ENCODE measurements around the gene GALP.

The GALP gene

GRCh38 chr19:56222901-56223300 lies 47.1 kb downstream of the GALP start:
- no peaks in the 10 kb centered on the region for H3K27me3 ChIP-seq (ENCODE audit: control insufficient read depth, insufficient read depth, low read length)
- H3K27ac ChIP-seq: no peak overlapping the region
- no peaks in the 10 kb centered on the region for H3K36me3 ChIP-seq (ENCODE audit: control insufficient read depth, insufficient read depth, low read length)
- no peaks in the 10 kb centered on the region for H3K4me1 ChIP-seq
- no peaks in the 10 kb centered on the region for H3K79me2 ChIP-seq
- no peak overlapping the region for H3K4me2 ChIP-seq (ENCODE audit: low read length)
- no peak overlapping the region for H3K4me3 ChIP-seq (ENCODE audit: low read depth, low read length)
- TF ChIP-seq, protein P1, sequence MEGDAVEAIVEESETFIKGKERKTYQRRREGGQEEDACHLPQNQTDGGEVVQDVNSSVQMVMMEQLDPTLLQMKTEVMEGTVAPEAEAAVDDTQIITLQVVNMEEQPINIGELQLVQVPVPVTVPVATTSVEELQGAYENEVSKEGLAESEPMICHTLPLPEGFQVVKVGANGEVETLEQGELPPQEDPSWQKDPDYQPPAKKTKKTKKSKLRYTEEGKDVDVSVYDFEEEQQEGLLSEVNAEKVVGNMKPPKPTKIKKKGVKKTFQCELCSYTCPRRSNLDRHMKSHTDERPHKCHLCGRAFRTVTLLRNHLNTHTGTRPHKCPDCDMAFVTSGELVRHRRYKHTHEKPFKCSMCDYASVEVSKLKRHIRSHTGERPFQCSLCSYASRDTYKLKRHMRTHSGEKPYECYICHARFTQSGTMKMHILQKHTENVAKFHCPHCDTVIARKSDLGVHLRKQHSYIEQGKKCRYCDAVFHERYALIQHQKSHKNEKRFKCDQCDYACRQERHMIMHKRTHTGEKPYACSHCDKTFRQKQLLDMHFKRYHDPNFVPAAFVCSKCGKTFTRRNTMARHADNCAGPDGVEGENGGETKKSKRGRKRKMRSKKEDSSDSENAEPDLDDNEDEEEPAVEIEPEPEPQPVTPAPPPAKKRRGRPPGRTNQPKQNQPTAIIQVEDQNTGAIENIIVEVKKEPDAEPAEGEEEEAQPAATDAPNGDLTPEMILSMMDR (IDR thresholded peaks at IDR 0.05): no peak
- H3K9me3 ChIP-seq (ENCODE audit: control insufficient read depth, low read length): no peaks in the 10 kb centered on the region
- no peak overlapping the region for H2AFZ ChIP-seq
- H3K9ac ChIP-seq: no peak overlapping the region

DNA sequence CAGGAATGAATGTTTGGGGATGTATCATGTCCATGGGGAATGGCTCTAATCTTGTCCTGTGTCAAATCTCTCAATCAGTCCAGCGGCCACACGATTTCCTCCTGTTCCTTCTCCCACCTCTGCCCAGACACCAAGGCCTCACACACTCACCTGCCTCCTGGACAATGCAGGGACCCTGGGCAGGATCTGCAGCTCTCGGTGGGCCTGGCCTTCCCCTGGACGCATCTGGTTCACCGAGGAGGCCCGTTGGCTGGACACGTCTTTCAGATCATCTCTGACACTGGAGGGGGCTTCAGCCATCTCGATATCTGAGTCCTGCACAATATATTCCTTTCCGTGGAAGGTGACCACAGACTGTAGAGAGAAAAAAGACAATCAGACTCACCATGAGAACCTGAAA lies 47.7 kb downstream of the GALP start:
- Histone ChIP-seq H3K79me2 (no peaks in the 10 kb centered on the region), H2AFZ (no peak overlapping the region), H3K27me3 (ENCODE audit: control insufficient read depth, insufficient read depth, low read length) (no peaks in the 10 kb centered on the region), H3K4me1 (no peaks in the 10 kb centered on the region), H3K36me3 (ENCODE audit: control insufficient read depth, insufficient read depth, low read length) (no peaks in the 10 kb centered on the region), H3K9ac (no peak overlapping the region), H3K9me3 (ENCODE audit: control insufficient read depth, low read length) (no peaks in the 10 kb centered on the region), H3K27ac (no peak overlapping the region), H3K4me2 (ENCODE audit: low read length) (no peak overlapping the region), H3K4me3 (ENCODE audit: low read depth, low read length) (no peak overlapping the region)
- TF ChIP-seq, protein P1 (IDR thresholded peaks at IDR 0.05): no peak

All from parathyroid adenoma (tissue), 2 donors.